Kidney (tissue), 14 donors: Measurements from ENCODE around the gene ASB1. TPM values are rescaled to one million over a fixed set of nuclear protein-coding genes. Genes with fewer than 3 reads are reported as not detected.
A peak's percentile ranks its signal among the peaks of the same experiment; 100 is the strongest.

ENCODE experiments used
- DNase-seq, 5 donors: peaks; one replicate each; pipeline ENCODE4 v3.0.0-alpha.2; 2013 to 2020
- FAIRE-seq: peaks from 2 replicates; lab custom pipeline; 2012; peaks lifted over from hg19 to GRCh38; lab: Jason Lieb, UNC
- H3K27ac ChIP-seq, 2 donors: one replicate each; pipeline ENCODE4 v1.7.0; 2013; ENCODE audit warnings: low read depth in 2 of 2, low read length in 2 of 2, inconsistent platforms in 1 of 2
- H3K27me3 ChIP-seq: one replicate; pipeline ENCODE4 v1.7.1; 2013; ENCODE audit warnings: low read length, inconsistent platforms; ENCODE audit not compliant: control insufficient read depth, insufficient read depth
- H3K36me3 ChIP-seq, 3 donors: one replicate each; pipeline versions ENCODE4 v1.7.0 to v1.7.1; 2013; ENCODE audit warnings: low read length in 3 of 3, control low read depth in 1 of 3, inconsistent platforms in 1 of 3; ENCODE audit not compliant: insufficient read depth in 3 of 3, control insufficient read depth in 2 of 3
- H3K4me1 ChIP-seq, 3 donors: one replicate each; pipeline versions ENCODE4 v1.7.0 to v1.7.1; 2013; ENCODE audit warnings: low read length in 3 of 3, inconsistent platforms in 1 of 3, low read depth in 1 of 3; ENCODE audit not compliant: control insufficient read depth in 2 of 3, insufficient read depth in 2 of 3
- H3K4me3 ChIP-seq, 3 donors: one replicate each; pipeline versions ENCODE4 v1.7.0 to v1.8.1; 2013; ENCODE audit warnings: low read length in 3 of 3, control low read depth in 1 of 3, inconsistent platforms in 1 of 3
- H3K9ac ChIP-seq, 3 donors: one replicate each; pipeline versions ENCODE4 v1.7.0 to v1.7.1; 2013; ENCODE audit warnings: low read length in 3 of 3, control low read depth in 1 of 3, inconsistent platforms in 1 of 3
- H3K9me3 ChIP-seq, 3 donors: one replicate each; pipeline versions ENCODE4 v1.7.0 to v1.7.1; 2013; ENCODE audit warnings: low read length in 3 of 3, control low read depth in 1 of 3, inconsistent platforms in 1 of 3; ENCODE audit not compliant: control insufficient read depth in 2 of 3, insufficient read depth in 1 of 3
- intact Hi-C: fragments of 100-400 bp; cut with DNase I; formaldehyde crosslinking; loops from one replicate; pipeline ENCODE4 v1.11.1; 2022
- polyA plus RNA-seq: library from polyadenylated mRNA; stranded (reverse); fragments of 350-450 nt; fragmentation: Illumina TruSeq; extraction: RNeasy Lipid Tissue Mini Kit (QIAGEN cat#74804); gene quantifications from one replicate; pipeline ENCODE4 v1.2.3, GENCODE V29; 2014; ENCODE audit warnings: low read depth, low replicate concordance; ENCODE audit not compliant: insufficient read depth
- total RNA-seq: library from RNA; stranded (reverse); fragmentation: NEBNext Ultra II Directional; extraction: Animal tissue kit (Norgen Biotek cat#: 25700); gene quantifications from one replicate; pipeline ENCODE4 v1.2.1, GENCODE V29; 2021
- TF ChIP-seq, protein P1 (sequence below): IDR thresholded peaks from 3 replicates; pipeline ENCODE4 v1.5.1; 2012; ENCODE audit warnings: mild to moderate bottlenecking, moderate library complexity, borderline replicate concordance; ENCODE audit not compliant: insufficient read depth; ENCODE audit errors: extremely low read depth
- donor health status: control.
- donor health status: control.
- donor health status: control.
- donor health status: control.
- donor health status: control.
- donor health status: DM: yes; HTN: yes; CAD: no.
- donor health status: Normal renal cell carcinoma (clear cell type).

The ASB1 gene
- total and polyA plus RNA-seq, 2 donors from 2014 or later, result 28.1 to 29.4 TPM

DNA sequence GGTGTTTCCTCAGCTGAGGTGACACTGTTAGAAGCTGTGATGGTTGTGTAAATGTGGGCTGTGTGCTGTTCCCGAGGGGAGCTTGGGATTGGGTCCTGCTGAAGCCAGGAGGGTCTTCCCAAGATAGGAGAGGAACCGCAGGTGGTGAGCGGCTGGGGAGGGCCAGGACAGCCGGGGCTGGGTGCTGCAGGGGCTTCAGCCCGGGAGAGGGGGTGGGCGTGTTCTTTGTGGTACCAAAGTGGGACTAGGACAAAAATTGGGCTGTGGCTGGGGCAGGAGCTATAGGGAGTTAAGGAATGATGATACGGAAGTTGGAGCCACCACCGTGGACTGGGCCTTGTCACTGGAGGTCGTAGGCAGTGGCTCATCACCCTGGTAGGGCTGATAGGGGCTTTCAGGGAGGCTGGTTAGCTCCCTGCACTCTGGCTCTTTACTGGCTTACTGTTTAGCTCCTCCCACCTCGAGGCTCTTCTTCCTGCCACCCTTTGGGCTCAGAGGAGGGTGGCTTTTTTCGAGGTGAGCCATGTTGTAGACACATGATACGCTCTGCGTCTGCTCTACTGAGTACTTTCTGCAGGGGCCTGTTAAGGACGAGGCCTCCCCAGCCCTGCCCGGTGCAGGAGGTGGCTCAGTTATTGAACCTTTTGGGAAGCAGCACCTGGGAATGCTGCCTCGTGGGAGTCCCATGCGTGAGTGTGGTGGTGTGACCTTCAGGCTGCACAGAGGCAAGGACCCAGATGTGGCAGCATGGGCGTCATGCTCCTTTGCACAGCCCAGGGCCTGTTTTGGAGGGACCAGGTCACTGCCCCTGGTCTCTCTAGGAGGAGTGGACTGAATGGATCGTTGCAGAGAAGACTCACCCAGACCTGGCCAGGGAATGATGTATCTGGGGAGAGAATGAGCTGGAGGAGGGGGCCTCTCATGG lies 21.6 kb downstream of the ASB1 start:
- DNase-seq (no peak), FAIRE-seq (no peak)
- TF ChIP-seq, protein P1, sequence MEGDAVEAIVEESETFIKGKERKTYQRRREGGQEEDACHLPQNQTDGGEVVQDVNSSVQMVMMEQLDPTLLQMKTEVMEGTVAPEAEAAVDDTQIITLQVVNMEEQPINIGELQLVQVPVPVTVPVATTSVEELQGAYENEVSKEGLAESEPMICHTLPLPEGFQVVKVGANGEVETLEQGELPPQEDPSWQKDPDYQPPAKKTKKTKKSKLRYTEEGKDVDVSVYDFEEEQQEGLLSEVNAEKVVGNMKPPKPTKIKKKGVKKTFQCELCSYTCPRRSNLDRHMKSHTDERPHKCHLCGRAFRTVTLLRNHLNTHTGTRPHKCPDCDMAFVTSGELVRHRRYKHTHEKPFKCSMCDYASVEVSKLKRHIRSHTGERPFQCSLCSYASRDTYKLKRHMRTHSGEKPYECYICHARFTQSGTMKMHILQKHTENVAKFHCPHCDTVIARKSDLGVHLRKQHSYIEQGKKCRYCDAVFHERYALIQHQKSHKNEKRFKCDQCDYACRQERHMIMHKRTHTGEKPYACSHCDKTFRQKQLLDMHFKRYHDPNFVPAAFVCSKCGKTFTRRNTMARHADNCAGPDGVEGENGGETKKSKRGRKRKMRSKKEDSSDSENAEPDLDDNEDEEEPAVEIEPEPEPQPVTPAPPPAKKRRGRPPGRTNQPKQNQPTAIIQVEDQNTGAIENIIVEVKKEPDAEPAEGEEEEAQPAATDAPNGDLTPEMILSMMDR, result no peak
- H3K9ac ChIP-seq, result no peak overlapping the region
- peaks cover 2 to 35% (median 31%) of the 10 kb centered on the region in 3 donors for H3K36me3 ChIP-seq
- H3K9me3 ChIP-seq, result no peaks in the 10 kb centered on the region
- intact Hi-C loops, result no loop called here
- H3K27me3 ChIP-seq, result no peaks in the 10 kb centered on the region
- no peaks in the 10 kb centered on the region for H3K4me1 ChIP-seq
- H3K27ac ChIP-seq, result no peak overlapping the region
- H3K4me3 ChIP-seq, result no peak overlapping the region

- intact Hi-C loops, result no loop called here
- Histone ChIP-seq H3K36me3 (peaks cover 2 to 34% (median 31%) of the 10 kb centered on the region in 3 donors), H3K4me1 (no peaks in the 10 kb centered on the region), H3K27ac (no peak overlapping the region), H3K9me3 (no peaks in the 10 kb centered on the region), H3K27me3 (no peaks in the 10 kb centered on the region), H3K4me3 (no peak overlapping the region), H3K9ac (no peak overlapping the region)
- TF ChIP-seq, protein P1, result no peak
- FAIRE-seq (no peak), DNase-seq (no peak)
Observed at GRCh38 chr2:238449241-238449640, 22.5 kb downstream of the ASB1 start.

DNA sequence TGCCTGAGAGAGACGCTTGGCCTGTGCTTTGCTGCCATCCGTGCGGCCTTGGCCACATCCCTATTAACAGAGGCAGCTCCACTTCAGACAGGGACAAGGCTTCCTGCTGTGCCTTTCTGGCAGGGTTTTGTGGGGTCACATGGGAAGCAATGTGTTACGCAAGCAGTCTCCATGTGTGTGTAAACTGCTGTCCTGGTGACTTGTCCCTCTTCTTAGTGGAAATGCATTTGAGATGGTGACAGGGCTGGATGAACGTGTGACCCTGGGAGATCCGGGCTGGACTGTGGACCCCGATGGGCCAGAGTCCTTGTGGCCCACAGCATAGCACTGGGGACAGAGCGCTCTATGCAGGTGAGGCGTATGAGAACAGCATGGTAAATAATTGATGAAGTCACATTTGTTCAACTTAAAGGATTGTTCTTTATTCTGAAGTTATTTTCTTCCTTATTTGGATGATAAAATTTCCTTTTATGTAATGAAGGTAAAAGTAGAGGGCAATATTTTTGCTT lies 23.2 kb downstream of the ASB1 start:
- TF ChIP-seq, protein P1, result no peak
- FAIRE-seq (no peak), DNase-seq (peak in 1 of 5 donors; percentile 87)
- Histone ChIP-seq H3K9me3 (no peaks in the 10 kb centered on the region), H3K9ac (no peak overlapping the region), H3K27me3 (no peaks in the 10 kb centered on the region), H3K36me3 (peaks cover 2 to 31% (median 27%) of the 10 kb centered on the region in 3 donors), H3K27ac (no peak overlapping the region), H3K4me1 (no peaks in the 10 kb centered on the region), H3K4me3 (no peak overlapping the region)
- intact Hi-C loops, result no loop called here
